Lung (tissue), 12 donors: ENCODE results near the gene USP3. TPM values are rescaled to one million over a fixed set of nuclear protein-coding genes. Genes with fewer than 3 reads are reported as not detected.

Experiments
- ATAC-seq: fragments of 200-7000 bp; cut with Tn5 transposase; one replicate; pipeline ENCODE4 v1.9.1; 2020; ENCODE audit warnings: moderate number of reproducible peaks; ENCODE audit not compliant: insufficient read depth, low FRiP score
- DNase-seq, 3 donors: peaks; one replicate each; pipeline ENCODE4 v3.0.0-alpha.2; 2013 to 2017
- H3K27ac ChIP-seq, 2 donors: one replicate each; pipeline ENCODE4 v1.5.1; 2013; ENCODE audit warnings: mild to moderate bottlenecking in 2 of 2, moderate library complexity in 2 of 2, control low read depth in 1 of 2, inconsistent platforms in 1 of 2, low read depth in 1 of 2, low read length in 1 of 2
- H3K27me3 ChIP-seq, 3 donors: one replicate each; pipeline ENCODE4 v1.5.1; 2013; ENCODE audit warnings: low read length in 2 of 3; ENCODE audit not compliant: control insufficient read depth in 3 of 3, insufficient read depth in 3 of 3
- H3K36me3 ChIP-seq, 4 donors: one replicate each; pipeline ENCODE4 v1.5.1; 2013; ENCODE audit warnings: low read length in 4 of 4, mild to moderate bottlenecking in 1 of 4, moderate library complexity in 1 of 4; ENCODE audit not compliant: control insufficient read depth in 4 of 4, insufficient read depth in 4 of 4
- H3K4me1 ChIP-seq, 5 donors: one replicate each; pipeline ENCODE4 v1.5.1; 2013; ENCODE audit warnings: low read length in 5 of 5, mild to moderate bottlenecking in 2 of 5, moderate library complexity in 1 of 5; ENCODE audit not compliant: control insufficient read depth in 5 of 5, insufficient read depth in 5 of 5
- H3K4me3 ChIP-seq: one replicate; pipeline ENCODE4 v1.5.1; 2013; ENCODE audit warnings: mild to moderate bottlenecking, control low read depth, moderate library complexity
- H3K9ac ChIP-seq, 2 donors: one replicate each; pipeline ENCODE4 v1.5.1; 2013; ENCODE audit warnings: low read length in 2 of 2, control low read depth in 1 of 2; ENCODE audit not compliant: insufficient read depth in 1 of 2
- H3K9me3 ChIP-seq, 4 donors: one replicate each; pipeline ENCODE4 v1.5.1; 2013; ENCODE audit warnings: low read length in 3 of 4, mild to moderate bottlenecking in 1 of 4, moderate library complexity in 1 of 4; ENCODE audit not compliant: control insufficient read depth in 4 of 4, insufficient read depth in 3 of 4
- CTCF ChIP-seq: IDR thresholded peaks from 2 replicates; pipeline ENCODE4 v1.5.1; 2012; ENCODE audit warnings: mild to moderate bottlenecking; ENCODE audit errors: control extremely low read depth, extremely low read depth
- WGBS, 2 donors: extraction: QIAGEN DNeasy Blood & Tissue Kit; methylation state at CpG; one replicate each; pipeline ENCODE4 v1.1.7; 2013; 5-methylcytosine and 5-hydroxymethylcytosine counted together
- polyA plus RNA-seq, 2 donors: library from polyadenylated mRNA; stranded (reverse); fragments of 200-250 nt; gene quantifications; one replicate each; pipeline ENCODE4 v1.2.1, GENCODE V29; 2013
- total RNA-seq, 2 donors: library from RNA; depleted of rRNA in 1 of 2; stranded (reverse); fragments of >200 nt in 1 of 2; gene quantifications; one replicate each; pipeline ENCODE4 v1.2.1, GENCODE V29; 2014 to 2021
- donor health status: control.
- donor health status: control.
- donor health status: Bipolar disorder and iron deficiency.
- donor health status: healthy.
- donor health status: DM: yes; HTN: yes; CAD: no.

The USP3 gene
- total and polyA plus RNA-seq, 4 donors: 29.1 to 95.5 (median 49.9) TPM

- peaks cover 0 to 6% (median 5%) of the 10 kb centered on the region in 4 donors for H3K36me3 ChIP-seq
- H3K4me3 ChIP-seq: no peak overlapping the region
- no peak for TF ChIP-seq CTCF
- H3K4me1 ChIP-seq: peaks cover 0 to 5% (median 0%) of the 10 kb centered on the region in 5 donors
- DNase-seq (no peak), ATAC-seq (no peak)
- no peaks in the 10 kb centered on the region for H3K27me3 ChIP-seq
- 76 to 81% methylated on average over 4 of the region's 4 CpGs for whole genome bisulfite sequencing, 2 donors
- no peak overlapping the region for H3K27ac ChIP-seq
- no peak overlapping the region for H3K9ac ChIP-seq
- no peaks in the 10 kb centered on the region for H3K9me3 ChIP-seq
These were observed 36.1 kb downstream of the USP3 start for GRCh38 chr15:63540449-63540848.

- Histone ChIP-seq H3K27me3 (no peaks in the 10 kb centered on the region), H3K27ac (peak overlapping the region in 1 of 2 donors; percentile 0), H3K36me3 (peaks cover 0 to 6% (median 3%) of the 10 kb centered on the region in 4 donors), H3K4me1 (no peaks in the 10 kb centered on the region), H3K9me3 (no peaks in the 10 kb centered on the region), H3K4me3 (no peak overlapping the region), H3K9ac (no peak overlapping the region)
- TF ChIP-seq CTCF: no peak
- ATAC-seq (no peak), DNase-seq (no peak)
- 31 to 53% methylated on average over 5 of the region's 5 CpGs for WGBS, 2 donors
These were observed 40.0 kb downstream of the USP3 start for GRCh38 chr15:63544258-63545026.

- no peak for ATAC-seq
- Histone ChIP-seq H3K27me3 (no peaks in the 10 kb centered on the region), H3K4me1 (no peaks in the 10 kb centered on the region), H3K9me3 (no peaks in the 10 kb centered on the region), H3K9ac (no peak overlapping the region), H3K36me3 (peaks cover 0 to 4% (median under 1%) of the 10 kb centered on the region in 4 donors), H3K4me3 (no peak overlapping the region), H3K27ac (no peak overlapping the region)
- TF ChIP-seq CTCF: no peak
- WGBS, 2 donors: 95 to 98% methylated on average over 10 of the region's 10 CpGs
- no peak for DNase-seq
These were observed 41.1 kb downstream of the USP3 start for GRCh38 chr15:63545520-63545919.
